Measurements from ENCODE around the gene PDK1. TPM values are rescaled to one million over a fixed set of nuclear protein-coding genes. Genes with fewer than 3 reads are reported as not detected.

The PDK1 gene
- total RNA-seq, 4 donors from 2014 or later: 4.8 to 49.4 (median 11.4) TPM

GRCh38 chr2:172572981-172573380, 17.1 kb downstream of the PDK1 start:
- no peak overlapping the region for H3K4me3 ChIP-seq
- in situ Hi-C loops (cut with MboI; ENCODE audit: low pct_ligation_motif_present in 1 of 4, low pct_unique_long_range_greater_than_20kb in 1 of 4, low sequenced_read_pairs in 3 of 4): no loop called here

DNA sequence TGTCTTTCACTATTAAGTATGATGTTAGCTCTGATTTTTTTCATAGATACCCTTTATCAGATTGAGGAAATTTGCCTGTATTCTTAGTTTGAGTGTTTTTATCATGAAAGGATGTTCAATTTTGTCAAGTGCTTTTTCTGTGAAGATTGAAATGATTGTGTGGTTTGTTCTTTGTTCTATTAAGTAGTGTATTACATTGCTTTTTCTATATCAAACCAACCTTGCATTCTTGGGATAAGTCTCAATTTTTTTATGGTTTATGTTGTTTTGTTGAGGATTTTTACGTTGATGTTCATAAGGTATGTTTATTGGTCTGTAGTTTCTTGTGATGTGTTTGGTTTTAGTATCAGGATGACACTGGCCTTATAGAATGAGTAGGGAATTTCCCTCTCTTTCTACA, 19.1 kb downstream of the PDK1 start:
- H3K36me3 ChIP-seq: peaks cover 0 to 68% (median 25%) of the 10 kb centered on the region in 4 donors
- in situ Hi-C loops (cut with MboI; ENCODE audit: low pct_ligation_motif_present in 1 of 4, low pct_unique_long_range_greater_than_20kb in 1 of 4, low sequenced_read_pairs in 3 of 4): no loop called here
- no peak for TF ChIP-seq CTCF (IDR thresholded peaks at IDR 0.05)
- TF ChIP-seq EP300 (IDR thresholded peaks at IDR 0.05; ENCODE audit: low read depth): no peak
- no peak for TF ChIP-seq POLR2AphosphoS5 (IDR thresholded peaks at IDR 0.05)
- TF ChIP-seq POLR2A (IDR thresholded peaks at IDR 0.05): no peak

More at GRCh38 chr2:172572981-172573380, 17.1 kb downstream of the PDK1 start:
- H3K9me3 ChIP-seq: peaks cover 25 to 29% of the 10 kb centered on the region in 2 donors
- WGBS, 2 donors (ENCODE audit: low coverage in 1 of 2): 70 to 83% methylated on average over 2 of the region's 2 CpGs
- DNase-seq: no peak
- no peaks in the 10 kb centered on the region for H3K27me3 ChIP-seq
- intact Hi-C loops (cut with DNase I; ENCODE audit: low total_unique reads): no loop called here
- no peak overlapping the region for H3K27ac ChIP-seq
- TF ChIP-seq CTCF (IDR thresholded peaks at IDR 0.05) (no peak), POLR2AphosphoS5 (IDR thresholded peaks at IDR 0.05) (no peak), POLR2A (IDR thresholded peaks at IDR 0.05) (no peak), EP300 (IDR thresholded peaks at IDR 0.05; ENCODE audit: low read depth) (no peak)
- peaks cover 0 to 58% (median 22%) of the 10 kb centered on the region in 4 donors for H3K36me3 ChIP-seq
- H3K4me1 ChIP-seq: no peaks in the 10 kb centered on the region

DNA sequence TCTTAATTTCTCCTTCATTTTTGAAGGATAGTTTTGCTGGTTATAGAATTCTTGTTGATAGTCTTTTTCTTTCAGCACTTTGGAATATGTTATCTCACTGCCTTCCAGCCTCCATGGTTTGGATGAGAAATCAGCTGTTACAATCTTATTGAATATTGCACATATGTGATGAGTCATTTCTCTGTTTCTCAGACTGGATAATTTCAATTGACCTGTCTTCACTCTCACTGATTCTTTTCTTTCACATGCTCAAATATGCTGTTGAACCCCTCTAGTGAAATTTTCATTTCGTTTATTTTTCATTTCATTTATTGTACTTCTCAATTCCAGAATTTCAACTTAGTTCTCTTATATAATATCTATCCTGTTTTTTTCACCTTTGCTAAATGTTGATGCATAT, 22.2 kb downstream of the PDK1 start:
- peaks cover 0 to 60% (median 24%) of the 10 kb centered on the region in 4 donors for H3K36me3 ChIP-seq
- intact Hi-C loops (cut with DNase I; ENCODE audit: low total_unique reads) (no loop called here), in situ Hi-C loops (cut with MboI; ENCODE audit: low pct_ligation_motif_present in 1 of 4, low pct_unique_long_range_greater_than_20kb in 1 of 4, low sequenced_read_pairs in 3 of 4) (no loop called here)
- H3K27ac ChIP-seq: no peak overlapping the region
- TF ChIP-seq POLR2AphosphoS5 (IDR thresholded peaks at IDR 0.05): no peak
- no peak for TF ChIP-seq CTCF (IDR thresholded peaks at IDR 0.05)
- no peak for TF ChIP-seq POLR2A (IDR thresholded peaks at IDR 0.05)
- TF ChIP-seq EP300 (IDR thresholded peaks at IDR 0.05; ENCODE audit: low read depth): no peak
- no peaks in the 10 kb centered on the region for H3K4me1 ChIP-seq
- no peak overlapping the region for H3K4me3 ChIP-seq
- H3K27me3 ChIP-seq: no peaks in the 10 kb centered on the region
- DNase-seq: no peak
- peaks cover 26 to 38% of the 10 kb centered on the region in 2 donors for H3K9me3 ChIP-seq
- 91 to 96% methylated on average over 1 of the region's 1 CpG for WGBS, 2 donors (ENCODE audit: low coverage in 1 of 2)

More for the DNA sequence above, 19.1 kb downstream of the PDK1 start:
- Histone ChIP-seq H3K4me1 (no peaks in the 10 kb centered on the region), H3K27me3 (no peaks in the 10 kb centered on the region), H3K4me3 (no peak overlapping the region), H3K27ac (no peak overlapping the region), H3K9me3 (peaks cover 26 to 38% of the 10 kb centered on the region in 2 donors)
- intact Hi-C loops (cut with DNase I; ENCODE audit: low total_unique reads): no loop called here
- no peak for DNase-seq
- 100% methylated on average over 1 of the region's 1 CpG for WGBS, 2 donors (ENCODE audit: low coverage in 1 of 2)

DNA sequence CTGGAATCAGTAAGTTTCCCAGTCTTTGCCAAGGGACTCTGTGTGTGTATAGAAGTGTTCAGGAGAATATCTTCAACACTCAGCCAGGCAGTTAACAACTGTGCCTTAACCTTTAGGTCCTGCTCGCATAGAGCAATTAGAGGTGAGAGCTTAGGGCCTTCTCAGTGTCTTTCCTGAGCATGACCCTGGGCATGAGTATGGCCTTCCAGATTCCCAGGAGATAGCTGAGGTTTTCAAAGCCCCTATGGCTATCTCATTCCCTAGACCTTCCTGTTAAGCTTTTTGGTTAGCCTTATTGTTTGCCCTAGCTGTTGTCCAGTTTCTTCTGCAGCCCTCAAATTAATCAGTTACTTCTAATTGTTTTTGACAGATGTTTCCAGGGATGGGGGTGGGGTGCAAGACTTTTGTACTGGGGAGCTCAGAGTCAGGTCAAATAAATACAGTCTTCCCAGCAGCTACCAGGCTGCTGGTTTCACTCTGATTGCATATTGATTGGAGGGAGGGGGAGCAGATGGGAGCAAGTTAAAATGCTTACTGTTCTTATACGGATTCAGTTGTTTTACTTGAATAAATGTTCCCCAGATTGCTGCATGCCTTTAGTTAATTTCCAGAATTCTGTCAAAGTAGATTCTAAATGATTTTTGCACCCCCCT, 23.1 kb downstream of the PDK1 start:
- no peaks in the 10 kb centered on the region for H3K27me3 ChIP-seq
- H3K36me3 ChIP-seq: peaks cover 0 to 50% (median 22%) of the 10 kb centered on the region in 4 donors
- intact Hi-C loops (cut with DNase I; ENCODE audit: low total_unique reads) (no loop called here), in situ Hi-C loops (cut with MboI; ENCODE audit: low pct_ligation_motif_present in 1 of 4, low pct_unique_long_range_greater_than_20kb in 1 of 4, low sequenced_read_pairs in 3 of 4) (no loop called here)
- H3K9me3 ChIP-seq: peaks cover 26 to 37% of the 10 kb centered on the region in 2 donors
- no peak overlapping the region for H3K27ac ChIP-seq
- H3K4me3 ChIP-seq: no peak overlapping the region
- TF ChIP-seq POLR2A (IDR thresholded peaks at IDR 0.05) (no peak), EP300 (IDR thresholded peaks at IDR 0.05; ENCODE audit: low read depth) (no peak), CTCF (IDR thresholded peaks at IDR 0.05) (no peak), POLR2AphosphoS5 (IDR thresholded peaks at IDR 0.05) (no peak)
- WGBS, 2 donors (ENCODE audit: low coverage in 1 of 2): 83 to 98% methylated on average over 1 to 2 of the region's 2 CpGs
- no peak for DNase-seq
- no peaks in the 10 kb centered on the region for H3K4me1 ChIP-seq

All from transverse colon (tissue), 4 donors.